HG03571 (cell line): Measurements from ENCODE around the gene SOAT2.
"Not testable (repeated sequence)": the region's sequence is repeated elsewhere in the genome, so short reads cannot be mapped to it uniquely, and the experiment has no call there.

Experiments
- ATAC-seq: cut with Tn5 transposase; IDR thresholded peaks from one replicate; pipeline ENCODE4 v1.9.1; 2021; ENCODE audit not compliant: unreplicated experiment

Gene SOAT2

DNA sequence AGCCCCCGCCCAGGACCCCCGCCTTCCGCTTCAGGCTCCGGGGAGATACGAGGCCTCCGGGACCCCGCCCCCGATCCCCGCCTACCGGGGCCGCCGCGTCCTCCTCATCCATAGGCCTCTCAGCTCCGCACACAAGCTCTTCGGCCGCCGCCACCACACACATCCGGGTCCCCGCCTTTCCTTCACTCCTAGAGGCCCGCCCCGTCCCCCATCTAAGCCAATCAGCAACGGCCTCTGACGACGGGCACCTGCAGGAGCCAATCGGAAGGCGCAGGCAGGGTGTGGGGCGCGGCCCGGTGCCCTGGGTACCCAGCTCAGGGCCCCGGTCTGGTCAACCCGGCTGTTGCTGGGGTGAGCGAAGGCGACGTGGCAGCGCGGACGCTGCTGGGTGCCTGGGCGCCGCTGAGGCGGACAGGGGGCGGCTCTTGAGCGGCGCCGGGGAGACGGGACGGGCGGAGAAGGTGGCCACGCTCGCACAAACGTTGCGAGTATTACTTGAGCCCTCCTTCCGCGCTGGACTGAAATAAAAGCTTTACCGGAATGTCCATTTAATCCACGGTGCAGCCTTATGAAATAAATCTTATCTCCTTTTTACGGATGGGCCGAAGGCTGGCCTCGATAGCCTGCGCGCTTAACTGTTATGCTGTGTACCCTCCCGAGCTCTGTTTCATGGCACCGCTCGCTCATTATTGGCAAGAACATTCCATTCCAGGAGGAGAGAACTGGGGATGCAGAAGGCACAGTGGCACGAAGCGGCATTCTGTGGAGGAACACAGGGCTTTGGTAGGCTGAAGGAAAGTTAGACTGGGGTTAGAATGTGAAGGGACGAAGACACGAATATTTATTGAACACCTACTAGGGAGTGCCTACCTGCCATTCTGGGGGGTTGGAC lies 23.8 kb upstream of the SOAT2 start, which contains the start of gene SPRYD3:
TSS of gene SPRYD3 (minus strand) at position 165 of the 892 bp plus-strand sequence. CDS start at position 108, 57 bp downstream.
- ATAC-seq = peak; percentile 98

DNA sequence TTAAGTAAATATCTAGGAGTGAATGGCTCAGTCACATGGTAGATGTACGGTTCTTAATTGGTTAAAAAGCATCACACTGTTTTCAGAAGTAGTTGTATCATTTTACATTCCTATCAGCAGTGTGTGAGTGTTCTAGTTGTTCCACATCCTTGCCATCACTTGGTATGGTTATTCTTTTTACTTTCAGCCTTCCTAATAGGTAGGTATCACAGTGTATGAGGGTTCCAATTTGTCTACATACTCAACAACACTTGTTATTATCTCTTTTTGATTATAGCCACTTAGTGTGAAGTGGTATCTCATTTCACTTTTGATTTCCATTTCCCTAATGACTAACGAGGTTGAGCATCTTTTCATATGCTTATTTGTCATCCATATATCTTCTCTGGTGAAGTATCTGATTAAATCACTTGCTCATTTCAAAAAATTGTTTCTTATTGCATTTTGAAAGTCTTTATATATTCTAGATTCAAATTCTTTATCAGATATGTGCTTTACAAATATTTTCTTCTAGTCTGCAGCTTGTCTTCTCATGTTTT lies 20.6 kb upstream of the SOAT2 start:
- ATAC-seq = no peak

DNA sequence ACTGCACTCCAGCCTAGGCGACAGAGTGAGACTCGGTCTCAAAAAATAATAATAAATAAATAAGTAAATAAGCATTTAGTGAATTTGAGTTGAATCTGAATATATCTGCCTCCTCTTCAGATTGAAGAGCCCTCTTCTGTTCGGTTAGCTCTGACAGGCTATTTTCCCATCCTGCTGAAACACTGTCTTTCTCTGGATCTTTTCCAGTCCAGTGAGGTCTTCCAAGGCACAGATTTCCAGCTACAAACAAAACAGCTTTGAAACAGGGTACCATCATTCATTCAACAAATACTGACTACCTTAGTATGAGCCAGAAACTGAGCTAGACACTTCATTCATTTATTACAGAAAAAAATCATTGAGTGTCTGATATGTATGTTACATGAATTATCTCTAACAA lies 16.9 kb upstream of the SOAT2 start:
- ATAC-seq = no peak

DNA sequence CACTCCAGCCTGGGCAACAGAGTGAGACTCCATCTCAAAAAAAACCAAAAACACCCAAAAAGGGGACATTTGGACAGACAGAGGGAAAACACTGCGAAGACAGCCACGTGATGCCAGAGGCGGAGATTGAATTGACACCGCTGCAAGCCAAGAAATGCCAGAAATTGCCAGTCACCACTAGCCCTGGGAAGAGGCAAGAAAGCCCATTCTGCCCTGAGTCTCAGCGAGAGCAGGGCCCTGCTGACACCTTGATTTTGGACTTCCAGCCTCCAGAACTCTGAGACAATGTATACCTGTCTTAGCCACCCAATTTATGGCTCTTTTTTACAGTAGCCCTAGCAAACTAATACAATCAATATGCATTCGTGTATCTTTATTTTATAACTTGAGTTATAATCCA lies 13.2 kb upstream of the SOAT2 start:
- ATAC-seq = no peak

DNA sequence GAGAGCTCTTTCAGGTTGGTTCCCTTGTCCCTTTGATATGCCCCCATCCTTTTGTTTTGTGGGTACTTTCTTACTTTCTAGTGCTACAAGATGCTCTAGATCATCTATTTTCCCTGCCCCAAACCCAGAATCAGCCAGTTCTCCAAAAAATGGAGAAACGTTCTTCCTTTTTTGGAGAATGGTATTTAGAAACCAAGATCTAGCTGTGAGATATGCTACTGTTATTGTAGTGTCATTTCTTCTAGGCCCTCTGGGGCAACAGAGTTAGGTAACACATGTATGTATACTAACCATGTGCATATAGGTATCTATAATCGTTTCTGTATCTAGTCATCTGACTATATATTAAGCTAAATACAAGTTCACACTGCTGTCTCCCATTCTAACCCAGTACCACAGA lies 12.7 kb upstream of the SOAT2 start:
- no peak for ATAC-seq

DNA sequence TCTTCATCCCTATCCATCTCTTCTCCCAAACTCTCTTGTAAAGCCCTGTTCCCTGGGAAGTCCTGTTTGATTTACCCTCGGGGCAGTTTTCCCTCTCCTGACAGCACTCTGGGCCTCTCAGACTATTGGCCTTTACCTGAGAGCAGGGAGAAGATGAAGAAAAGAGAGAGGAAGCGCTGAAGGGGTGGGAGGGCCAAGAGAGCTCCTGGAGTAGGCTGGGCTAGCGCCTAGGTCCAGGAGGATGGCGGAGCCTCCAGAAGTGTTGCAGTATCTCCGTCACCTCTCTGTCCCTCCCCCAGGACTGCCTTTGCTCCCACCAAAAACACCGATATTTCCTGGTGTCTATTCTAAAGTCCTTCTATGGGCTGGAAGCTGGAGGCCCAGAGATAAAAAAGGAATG lies 11.5 kb upstream of the SOAT2 start:
- no peak for ATAC-seq

DNA sequence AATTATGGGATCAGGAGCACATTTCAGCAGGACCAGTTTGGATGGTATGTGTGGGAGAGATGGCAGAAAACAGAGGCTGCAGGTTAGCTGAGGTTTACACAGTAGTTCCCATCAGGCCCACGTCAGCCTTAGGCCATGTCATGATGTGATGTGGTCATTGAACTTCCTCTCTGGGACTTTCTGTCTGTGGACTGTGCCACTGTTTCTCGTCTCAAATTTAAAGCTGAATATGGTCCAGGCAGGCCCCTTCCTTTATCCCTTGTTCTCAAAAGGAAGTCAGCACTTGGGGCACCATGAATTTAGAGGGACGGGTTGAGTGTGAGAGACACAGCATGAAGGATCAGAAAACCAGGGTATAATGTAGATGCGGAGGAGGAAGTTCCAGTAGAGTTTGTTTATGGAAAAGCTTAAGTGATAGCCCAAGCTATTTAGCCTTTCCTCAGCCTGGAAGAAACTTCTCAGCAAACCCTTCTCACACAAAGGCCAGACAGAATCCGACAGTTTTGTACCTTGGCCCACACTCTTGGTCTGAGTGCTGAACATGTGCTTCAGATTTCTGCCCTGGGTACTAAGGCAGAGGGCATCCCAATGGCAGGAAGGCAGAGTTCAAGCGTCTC lies 9.4 kb upstream of the SOAT2 start:
- no peak for ATAC-seq

DNA sequence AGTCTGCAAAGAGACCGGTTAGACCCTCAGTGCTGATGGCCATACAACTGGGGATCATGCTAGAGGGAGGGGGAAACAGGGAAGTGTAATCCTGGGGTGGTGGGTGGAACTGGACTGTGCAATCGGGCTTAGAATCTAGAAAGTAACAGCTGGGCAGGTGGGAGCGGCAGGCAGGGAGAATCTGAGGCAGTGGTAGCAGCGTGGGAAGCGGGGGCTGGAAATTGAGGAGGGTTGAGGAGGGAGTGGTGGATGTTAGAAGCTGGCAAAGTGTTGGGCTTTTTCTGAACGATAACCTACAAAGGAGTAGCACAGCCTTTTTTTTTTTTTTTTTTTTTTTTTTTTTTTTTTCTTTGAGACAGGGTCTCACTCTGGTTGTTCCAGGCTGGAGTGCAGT lies 8.9 kb upstream of the SOAT2 start:
- ATAC-seq = no peak

DNA sequence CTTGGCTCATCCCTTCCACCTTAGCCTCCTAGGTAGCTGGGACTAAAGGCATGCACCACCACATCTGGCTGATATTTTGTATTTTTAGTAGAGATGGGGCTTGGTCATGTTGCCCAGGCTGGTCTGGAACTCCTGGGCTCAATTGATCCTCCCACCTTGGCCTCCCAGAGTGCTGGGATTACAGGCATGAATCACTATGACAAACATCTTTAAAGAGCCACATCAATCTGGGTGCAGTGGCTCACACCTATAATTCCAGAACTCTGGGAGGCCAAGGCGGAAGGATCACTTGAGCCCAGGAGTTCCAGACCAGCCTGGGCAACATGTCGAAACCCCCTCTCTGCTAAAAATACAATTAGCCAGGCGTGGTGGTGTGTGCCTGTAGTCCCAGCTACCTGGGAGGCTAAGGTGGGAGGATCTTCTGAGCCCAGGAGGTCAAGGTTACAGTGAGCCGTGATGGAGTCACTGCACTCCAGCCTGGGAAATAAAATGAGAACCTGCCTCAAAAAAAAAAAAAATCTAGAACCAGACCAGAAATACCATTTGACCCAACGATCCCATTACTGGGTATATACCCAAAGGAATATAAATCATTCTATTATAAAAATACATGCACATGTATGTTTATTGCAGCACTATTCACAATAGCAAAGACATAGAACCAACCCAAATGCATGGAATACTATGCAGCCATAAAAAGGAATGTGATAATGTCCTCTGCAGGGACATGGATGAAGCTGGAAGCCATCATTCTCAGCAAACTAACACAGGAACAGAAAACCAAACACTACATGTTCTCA lies 8.3 kb upstream of the SOAT2 start:
- ATAC-seq = not testable (repeated sequence)

DNA sequence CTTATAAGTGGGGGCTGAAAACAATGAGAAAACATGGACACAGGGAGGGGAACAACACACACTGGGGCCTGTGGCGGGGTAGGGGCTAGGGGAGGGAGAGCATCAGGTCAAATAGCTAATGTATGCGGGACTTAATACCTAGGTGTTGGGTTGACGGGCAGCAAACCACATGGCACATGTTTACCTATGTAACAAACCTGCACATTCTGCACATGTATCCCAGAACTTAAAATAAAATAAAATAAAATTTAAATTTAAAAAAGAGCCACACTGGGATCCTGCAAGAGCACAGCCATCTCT lies 7.7 kb upstream of the SOAT2 start:
- ATAC-seq = not testable (repeated sequence)

DNA sequence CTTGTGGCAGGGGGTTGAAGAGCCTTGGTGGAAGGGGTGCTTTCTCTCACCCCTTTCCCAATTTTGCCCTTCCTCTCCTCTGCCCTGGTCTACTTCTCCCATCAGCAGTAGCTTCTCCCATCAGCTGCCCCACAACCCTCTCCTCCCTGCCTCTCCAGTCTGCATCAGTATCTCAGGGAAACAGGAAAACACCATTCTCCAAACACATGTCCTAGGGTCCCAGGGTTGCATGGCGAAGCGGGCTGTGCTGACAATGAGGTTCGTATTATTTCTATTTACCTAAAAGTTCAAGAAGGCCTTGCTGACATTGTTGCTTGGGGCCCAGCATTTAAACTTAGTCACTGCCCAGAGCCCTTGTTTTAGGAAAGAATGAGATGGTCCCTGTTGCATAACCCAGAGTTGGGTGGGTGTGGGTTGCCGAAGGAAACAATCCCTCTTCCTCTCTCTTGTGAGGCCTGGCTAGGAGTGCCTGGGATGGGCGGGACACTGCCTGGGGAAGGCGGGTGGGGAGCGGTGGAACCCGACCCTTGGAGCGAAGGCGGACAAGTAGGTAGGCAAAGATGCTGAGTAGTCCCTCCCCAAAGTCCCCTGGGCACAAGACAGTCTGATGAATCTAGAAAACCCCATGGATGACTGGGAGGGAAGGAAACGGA lies 7.1 kb upstream of the SOAT2 start:
- no peak for ATAC-seq

DNA sequence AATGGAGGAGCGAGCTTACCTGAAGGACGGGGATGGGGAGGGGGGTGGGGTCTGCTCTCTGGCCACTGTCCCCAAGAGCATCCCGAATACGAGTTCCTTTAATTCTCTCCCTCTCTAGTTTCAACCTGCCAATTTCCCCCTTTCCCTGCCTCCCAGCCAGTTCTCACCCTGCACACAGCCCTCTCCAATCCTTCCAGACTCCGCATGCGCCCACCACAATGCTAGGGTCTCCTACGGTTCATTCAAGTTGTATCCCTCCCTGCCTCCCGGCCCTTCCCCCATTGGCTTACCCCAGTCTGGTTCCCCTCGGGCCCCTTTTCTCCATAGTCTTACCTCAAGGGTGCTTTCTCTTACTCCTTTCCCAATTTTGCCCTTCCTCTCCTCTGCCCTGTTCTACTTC lies 6.5 kb upstream of the SOAT2 start:
- no peak for ATAC-seq

DNA sequence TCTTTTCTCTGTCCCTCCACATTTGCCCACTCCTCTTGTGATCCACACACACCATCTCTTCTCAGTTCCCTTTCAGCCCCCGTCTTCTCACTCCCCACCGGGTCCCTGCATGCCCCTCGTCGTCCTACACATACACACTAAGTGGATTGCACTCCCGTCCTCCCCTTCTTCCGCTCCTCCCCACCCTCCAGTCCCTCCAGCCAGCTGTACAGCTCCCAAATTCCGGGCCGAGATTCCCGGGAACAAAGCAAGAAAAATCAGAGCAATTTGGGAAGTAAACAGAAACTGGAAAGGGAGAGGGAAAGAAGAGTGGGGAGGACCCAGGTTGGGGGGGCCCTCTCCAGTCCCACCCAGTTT lies 6.1 kb upstream of the SOAT2 start:
- ATAC-seq = no peak

DNA sequence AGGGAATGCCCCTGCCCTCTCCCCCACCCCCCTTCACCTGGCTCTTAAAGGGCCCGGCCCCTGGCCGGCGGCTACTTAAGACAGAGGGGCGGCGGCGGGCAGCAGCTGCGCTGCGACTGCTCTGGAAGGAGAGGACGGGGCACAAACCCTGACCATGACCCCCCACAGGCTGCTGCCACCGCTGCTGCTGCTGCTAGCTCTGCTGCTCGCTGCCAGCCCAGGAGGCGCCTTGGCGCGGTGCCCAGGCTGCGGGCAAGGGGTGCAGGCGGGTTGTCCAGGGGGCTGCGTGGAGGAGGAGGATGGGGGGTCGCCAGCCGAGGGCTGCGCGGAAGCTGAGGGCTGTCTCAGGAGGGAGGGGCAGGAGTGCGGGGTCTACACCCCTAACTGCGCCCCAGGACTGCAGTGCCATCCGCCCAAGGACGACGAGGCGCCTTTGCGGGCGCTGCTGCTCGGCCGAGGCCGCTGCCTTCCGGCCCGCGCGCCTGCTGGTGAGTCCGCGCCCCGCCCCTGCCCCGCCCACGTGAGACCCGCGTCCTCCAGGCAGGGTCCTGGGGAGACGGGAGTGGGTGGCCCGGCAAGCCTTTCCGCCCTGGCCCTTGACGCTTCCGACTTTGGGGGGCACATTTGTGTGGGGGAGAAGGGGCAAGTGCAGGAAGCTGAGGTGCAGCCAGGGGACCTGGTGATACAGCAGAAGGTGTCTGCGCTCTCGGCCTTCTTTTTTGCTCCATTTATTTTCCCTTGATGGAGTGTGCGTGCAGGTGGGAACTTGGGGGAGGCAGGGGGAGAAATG lies 5.5 kb upstream of the SOAT2 start, which contains the start of gene IGFBP6:
TSS of gene IGFBP6 (plus strand) at position 104 of the 790 bp plus-strand sequence. CDS start at position 155, 51 bp downstream.
- ATAC-seq = peak; percentile 48

DNA sequence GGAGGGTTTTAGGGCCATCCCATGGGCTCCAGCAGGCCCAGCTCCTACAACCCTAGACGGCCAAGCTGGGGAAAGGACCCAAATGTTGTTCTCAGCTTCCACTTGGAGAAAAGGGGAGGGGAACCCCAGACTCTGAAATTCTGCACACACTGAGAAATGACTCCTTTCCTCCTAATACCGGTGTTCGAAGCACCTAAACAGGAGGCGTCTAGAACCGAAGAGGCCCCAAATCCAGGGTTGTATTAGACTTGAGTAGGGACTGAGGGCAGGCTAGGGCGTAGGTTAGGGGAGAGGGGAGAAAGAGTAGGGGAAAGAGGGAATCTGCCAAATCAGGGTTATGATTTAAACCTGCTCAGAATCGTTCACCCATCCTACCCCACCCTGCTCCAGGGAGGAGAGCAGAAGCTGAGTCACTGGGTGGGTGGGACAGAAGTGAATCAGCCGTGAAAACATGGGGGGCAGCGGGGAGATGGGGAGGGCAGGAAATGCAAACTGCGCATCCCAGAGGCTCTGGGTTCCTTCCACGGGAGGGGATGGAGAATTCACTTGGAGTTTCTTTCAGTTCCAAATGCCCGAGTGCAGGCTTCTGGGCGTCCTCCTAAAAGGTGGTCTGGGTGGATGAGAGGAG lies 4.8 kb upstream of the SOAT2 start:
- no peak for ATAC-seq

DNA sequence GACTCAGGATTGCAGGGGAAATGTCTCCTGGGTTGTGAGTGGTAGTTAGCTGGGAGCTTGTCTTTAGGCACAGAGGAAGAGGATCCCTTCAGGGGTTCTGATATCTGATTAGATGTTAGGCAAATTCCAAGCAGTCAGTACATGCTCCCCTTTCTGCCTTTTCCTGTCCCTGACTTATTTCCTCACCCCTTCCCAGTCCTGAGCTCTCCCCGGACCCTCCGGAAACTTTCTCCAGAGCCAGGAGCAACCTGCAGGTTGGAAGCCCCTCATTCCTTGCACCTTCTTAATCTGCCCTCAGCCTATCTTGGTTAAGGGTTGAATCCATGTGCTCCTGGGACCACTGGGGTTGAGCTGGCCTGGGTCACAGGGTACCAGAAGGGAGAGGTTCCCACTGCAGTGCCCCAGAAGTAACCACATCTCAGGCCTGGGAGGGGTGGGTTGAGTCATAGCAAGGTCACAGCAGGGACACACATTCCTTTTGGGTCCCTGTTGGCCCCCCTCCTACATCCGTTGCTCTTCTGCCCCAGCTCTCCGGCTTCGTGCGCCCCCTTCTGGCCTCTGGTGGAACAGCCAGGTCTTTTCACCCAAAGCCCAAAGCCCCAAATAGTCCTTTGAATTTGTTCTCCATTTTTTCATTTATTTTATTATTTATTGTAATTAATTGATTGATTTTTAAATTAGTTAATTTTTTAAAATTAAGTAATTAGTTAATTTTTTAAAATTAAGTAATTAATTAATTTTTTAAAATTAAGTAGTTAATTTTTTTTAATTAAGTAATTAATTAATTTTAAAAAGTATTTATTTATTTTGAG lies 4.0 kb upstream of the SOAT2 start:
- no peak for ATAC-seq

DNA sequence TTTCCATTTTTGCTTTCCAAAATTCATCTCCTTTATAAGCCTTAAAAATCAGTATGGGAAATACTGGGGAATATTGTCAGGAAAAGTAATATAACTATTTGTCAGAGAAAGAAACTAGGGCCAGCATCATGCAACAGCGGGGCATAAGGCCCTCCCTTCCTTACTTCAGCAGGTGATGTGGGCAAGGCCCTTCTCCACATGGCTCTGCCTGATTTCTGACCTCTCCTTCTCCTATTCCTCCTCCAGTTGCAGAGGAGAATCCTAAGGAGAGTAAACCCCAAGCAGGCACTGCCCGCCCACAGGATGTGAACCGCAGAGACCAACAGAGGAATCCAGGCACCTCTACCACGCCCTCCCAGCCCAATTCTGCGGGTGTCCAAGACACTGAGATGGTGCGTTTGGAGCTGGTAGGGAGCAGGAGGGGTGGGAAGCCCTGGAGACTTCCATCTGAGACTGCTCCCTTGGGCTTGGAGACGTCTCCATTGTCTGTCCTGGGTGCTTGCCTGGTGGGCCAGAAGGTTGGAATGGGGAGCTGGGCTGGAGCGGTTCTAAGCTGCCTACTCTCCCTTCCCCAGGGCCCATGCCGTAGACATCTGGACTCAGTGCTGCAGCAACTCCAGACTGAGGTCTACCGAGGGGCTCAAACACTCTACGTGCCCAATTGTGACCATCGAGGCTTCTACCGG lies 2.7 kb upstream of the SOAT2 start:
- ATAC-seq = no peak

DNA sequence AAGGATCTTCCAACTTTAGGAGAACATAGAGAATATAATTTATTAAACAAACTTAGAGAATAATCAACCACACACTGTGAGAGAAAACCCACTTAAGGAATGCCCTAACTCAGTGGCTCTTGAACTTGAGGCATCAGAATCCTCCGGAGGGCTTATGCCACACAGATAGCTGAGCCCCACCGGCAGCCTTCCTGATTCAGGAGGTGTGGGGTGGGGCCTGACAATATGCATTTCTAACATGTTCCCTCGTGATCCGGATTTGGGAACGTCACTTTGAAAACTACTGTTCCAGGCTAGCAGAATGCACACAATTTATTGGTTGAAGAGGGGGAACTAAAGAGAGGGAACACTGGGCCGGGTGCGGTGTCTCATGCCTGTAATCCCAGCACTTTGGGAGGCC lies 2.0 kb upstream of the SOAT2 start:
- ATAC-seq = no peak
